H1 (cell line): ENCODE results near the gene TTLL5. TPM values are rescaled to one million over a fixed set of nuclear protein-coding genes. Genes with fewer than 3 reads are reported as not detected.

Experiments used
- CTCF ChIA-PET: fragments of 300-600 bp; sonication (Branson Sonifier 250); formaldehyde crosslinking; loops from one replicate; lab custom pipeline; 2021; ENCODE audit not compliant: partially characterized antibody; lab: Charles Lee
- POLR2A ChIA-PET: fragments of 300-600 bp; sonication (Branson Sonifier 250); formaldehyde crosslinking; loops from one replicate; lab custom pipeline; 2021; ENCODE audit warnings: inconsistent platforms; ENCODE audit not compliant: partially characterized antibody; lab: Charles Lee
- DNase-seq, 2 experiments: peaks; one replicate each; pipeline versions ENCODE4 v3.0.0 to v3.0.0-alpha.2; 2010 to 2022; ENCODE audit warnings: low spot score in 2 of 2, low read depth in 1 of 2, mixed read lengths in 1 of 2
- FAIRE-seq: peaks from 2 replicates; lab custom pipeline; 2011; peaks lifted over from hg19 to GRCh38; lab: Jason Lieb, UNC
- H2AFZ ChIP-seq: 2 replicates; pipeline ENCODE4 v1.8.1; 2012; ENCODE audit warnings: low read length, inconsistent platforms
- H2AK5ac ChIP-seq: 2 replicates; pipeline ENCODE4 v1.6.1; 2013; ENCODE audit warnings: low read depth, low read length
- H2BK120ac ChIP-seq: replicated peaks from 2 replicates; pipeline ENCODE3; 2013; ENCODE audit warnings: low read depth, low read length, inconsistent platforms
- H2BK12ac ChIP-seq: 2 replicates; pipeline ENCODE4 v1.6.1; 2013; ENCODE audit warnings: low read depth, low read length
- H2BK15ac ChIP-seq: 2 replicates; pipeline ENCODE4 v1.6.1; 2013; ENCODE audit warnings: low read length
- H2BK20ac ChIP-seq: 2 replicates; pipeline ENCODE4 v1.6.1; 2013; ENCODE audit warnings: low read length
- H2BK5ac ChIP-seq: 2 replicates; pipeline ENCODE4 v1.6.1; 2013; ENCODE audit warnings: low read depth, low read length
- H3K14ac ChIP-seq: 2 replicates; pipeline ENCODE4 v1.6.1; 2013; ENCODE audit warnings: inconsistent platforms; ENCODE audit not compliant: insufficient read length
- H3K18ac ChIP-seq: 2 replicates; pipeline ENCODE4 v1.6.1; 2013; ENCODE audit warnings: low read length; ENCODE audit errors: extremely low read depth
- H3K23ac ChIP-seq: 2 replicates; pipeline ENCODE4 v1.6.1; 2013; ENCODE audit warnings: inconsistent platforms; ENCODE audit not compliant: insufficient read length
- H3K23me2 ChIP-seq: 2 replicates; pipeline ENCODE4 v1.6.1; 2013; ENCODE audit warnings: low read depth, low read length
- H3K27ac ChIP-seq: 2 replicates; pipeline ENCODE4 v1.6.1; 2011; ENCODE audit warnings: low read depth, low read length, inconsistent platforms
- H3K27me3 ChIP-seq, 4 experiments: replicated peaks in 1 of 4; 1 replicate in 1 of 4; 2 replicates in 3 of 4; pipeline versions ENCODE4 v1.6.1 to v1.8.1; 2011 to 2013; ENCODE audit warnings: low read length in 3 of 4, mild to moderate bottlenecking in 3 of 4, inconsistent platforms in 2 of 4, mixed read lengths in 2 of 4, moderate library complexity in 1 of 4; ENCODE audit not compliant: control insufficient read depth in 3 of 4, insufficient read depth in 3 of 4; ENCODE audit errors: extremely low read depth in 1 of 4
- H3K36me3 ChIP-seq, 4 experiments: 2 replicates each; pipeline versions ENCODE4 v1.6.1 to v1.8.1; 2011 to 2013; ENCODE audit warnings: mild to moderate bottlenecking in 4 of 4, low read length in 3 of 4, moderate library complexity in 2 of 4, control low read depth in 1 of 4, inconsistent platforms in 1 of 4; ENCODE audit not compliant: insufficient read depth in 4 of 4, control insufficient read depth in 2 of 4
- H3K4ac ChIP-seq: replicated peaks from 2 replicates; pipeline ENCODE3; 2013; ENCODE audit warnings: low read length, low read depth, mixed read lengths, inconsistent platforms; ENCODE audit not compliant: insufficient read length
- H3K4me1 ChIP-seq, 4 experiments: replicated peaks in 1 of 4; 1 replicate in 1 of 4; 2 replicates in 3 of 4; pipeline versions ENCODE4 v1.6.1 to v1.8.1; 2011 to 2013; ENCODE audit warnings: low read length in 3 of 4, inconsistent platforms in 2 of 4, mixed read lengths in 1 of 4; ENCODE audit not compliant: insufficient read depth in 4 of 4, control insufficient read depth in 3 of 4
- H3K4me2 ChIP-seq, 2 experiments: 2 replicates each; pipeline versions ENCODE4 v1.6.1 to v1.8.1; 2011 to 2013; ENCODE audit warnings: low read depth in 2 of 2, low read length in 2 of 2, control low read depth in 1 of 2, inconsistent platforms in 1 of 2, mild to moderate bottlenecking in 1 of 2; ENCODE audit not compliant: insufficient read depth in 1 of 2
- H3K4me3 ChIP-seq, 4 experiments: fragments of 200-600, 300-600 bp in 1 of 4; sonication (generic), shearing (Covaris generic), sonication (Bioruptor Twin) in 1 of 4; 2 replicates each; pipeline versions ENCODE4 v1.5.1 to v1.8.1; 2011 to 2016; ENCODE audit warnings: low read length in 4 of 4, low read depth in 3 of 4, control low read depth in 2 of 4, inconsistent platforms in 2 of 4, mild to moderate bottlenecking in 2 of 4, mixed read lengths in 1 of 4, moderate library complexity in 1 of 4; ENCODE audit not compliant: insufficient read depth in 2 of 4; ENCODE audit errors: extremely low read depth in 1 of 4
- H3K56ac ChIP-seq: replicated peaks from 2 replicates; pipeline ENCODE3; 2013; ENCODE audit warnings: low read depth, mild to moderate bottlenecking, mixed read lengths, low read length, inconsistent platforms; ENCODE audit not compliant: insufficient read length
- H3K79me1 ChIP-seq: 2 replicates; pipeline ENCODE4 v1.6.1; 2013; ENCODE audit warnings: low read depth, low read length, control low read depth
- H3K79me2 ChIP-seq, 2 experiments: 2 replicates each; pipeline versions ENCODE4 v1.6.1 to v1.8.1; 2012 to 2013; ENCODE audit warnings: low read length in 2 of 2, mild to moderate bottlenecking in 2 of 2, inconsistent platforms in 1 of 2; ENCODE audit not compliant: insufficient read depth in 2 of 2, control insufficient read depth in 1 of 2
- H3K9ac ChIP-seq, 4 experiments: replicated peaks in 1 of 4; 1 replicate in 1 of 4; 2 replicates in 3 of 4; pipeline versions ENCODE4 v1.6.1 to v1.8.1; 2011 to 2013; ENCODE audit warnings: low read depth in 3 of 4, low read length in 3 of 4, control low read depth in 2 of 4, mild to moderate bottlenecking in 2 of 4, moderate library complexity in 2 of 4, inconsistent platforms in 1 of 4; ENCODE audit errors: extremely low read depth in 1 of 4
- H3K9me3 ChIP-seq, 2 experiments: 2 replicates each; pipeline versions ENCODE4 v1.6.1 to v1.8.1; 2012 to 2013; ENCODE audit warnings: mild to moderate bottlenecking in 2 of 2, moderate library complexity in 2 of 2, control low read depth in 1 of 2, inconsistent platforms in 1 of 2, low read depth in 1 of 2, low read length in 1 of 2, mixed read lengths in 1 of 2; ENCODE audit not compliant: insufficient read depth in 2 of 2
- H4K20me1 ChIP-seq, 2 experiments: replicated peaks in 1 of 2; 2 replicates each; pipeline versions ENCODE3 to v1.8.1; 2011 to 2013; ENCODE audit warnings: inconsistent platforms in 2 of 2, low read length in 2 of 2, mild to moderate bottlenecking in 1 of 2; ENCODE audit not compliant: insufficient read depth in 2 of 2, control insufficient read depth in 1 of 2
- H4K5ac ChIP-seq: 2 replicates; pipeline ENCODE4 v1.6.1; 2013; ENCODE audit warnings: low read length, low read depth, mixed read lengths, inconsistent platforms; ENCODE audit not compliant: insufficient read length
- H4K8ac ChIP-seq: 2 replicates; pipeline ENCODE4 v1.8.0; 2013; ENCODE audit warnings: mild to moderate bottlenecking, moderate library complexity, low read length, inconsistent platforms; ENCODE audit not compliant: insufficient read depth; ENCODE audit errors: extremely low read depth
- H4K91ac ChIP-seq: replicated peaks from 2 replicates; pipeline ENCODE3; 2013; ENCODE audit warnings: low read length, mixed read lengths, inconsistent platforms; ENCODE audit not compliant: insufficient read length
- FOSL1 ChIP-seq: IDR thresholded peaks from 2 replicates; pipeline ENCODE4 v1.6.1; 2011; ENCODE audit warnings: mild to moderate bottlenecking, low read depth, low read length, moderate library complexity; ENCODE audit not compliant: insufficient read depth
- KDM4A ChIP-seq: IDR thresholded peaks from one replicate; pipeline ENCODE4 v1.7.1; 2012; ENCODE audit warnings: low read depth, mild to moderate bottlenecking, moderate library complexity, low read length, inconsistent platforms; ENCODE audit not compliant: severe bottlenecking
- RAD21 ChIP-seq, 2 experiments: IDR thresholded peaks in 1 of 2; conservative IDR thresholded peaks in 1 of 2; 2 replicates each; pipeline ENCODE4 v1.6.1; 2011; ENCODE audit warnings: low read depth in 2 of 2, low read length in 2 of 2, improper control_type of control experiment in 1 of 2, inconsistent platforms in 1 of 2, mild to moderate bottlenecking in 1 of 2, moderate library complexity in 1 of 2
- RFX5 ChIP-seq: IDR thresholded peaks from 2 replicates; pipeline ENCODE4 v1.6.1; 2011; ENCODE audit warnings: low read depth, low read length, improper control_type of control experiment, borderline replicate concordance
- SP2 ChIP-seq: IDR thresholded peaks from 2 replicates; pipeline ENCODE4 v1.6.1; 2012; ENCODE audit warnings: mild to moderate bottlenecking, low read length, inconsistent platforms
- WGBS, 2 experiments: shearing (Covaris generic) in 1 of 2; methylation state at CpG; one replicate each; pipeline versions ENCODE4 v1.1.6 to v1.1.7; 2013 to 2015; ENCODE audit warnings: low lambda C conversion rate in 2 of 2, mixed read lengths in 2 of 2, inconsistent platforms in 1 of 2, low coverage in 1 of 2, missing lambda C conversion rate in 1 of 2; ENCODE audit not compliant: insufficient replicate concordance in 2 of 2, insufficient coverage in 1 of 2, insufficient read length in 1 of 2; ENCODE audit errors: extremely low coverage in 1 of 2, missing lambda C conversion rate in 1 of 2; 5-methylcytosine and 5-hydroxymethylcytosine counted together
- polyA plus RNA-seq, 7 experiments: library from polyadenylated mRNA; depleted of rRNA in 3 of 7; stranded (reverse) in 5 of 7; unstranded in 2 of 7; fragments of >200 nt in 5 of 7; fragments of 200-250 nt in 2 of 7; gene quantifications; 1 replicate in 5 of 7; 2 replicates in 1 of 7; 4 replicates in 1 of 7; pipeline versions ENCODE4 v1.2.1 to v1.2.3, GENCODE V29; 2011 to 2013; ENCODE audit warnings: missing spikeins in 2 of 7, mixed read lengths in 2 of 7
- total RNA-seq: library from RNA; stranded (reverse); fragmentation: NEBNext Ultra II Directional; extraction: Animal tissue kit (Norgen Biotek cat#: 25700); gene quantifications from 2 replicates; pipeline ENCODE4 v1.2.1, GENCODE V29; 2021
- TF ChIP-seq, protein P1 (sequence below): IDR thresholded peaks from 2 replicates; pipeline ENCODE4 v1.6.1; 2011; ENCODE audit warnings: low read length, improper control_type of control experiment

The TTLL5 gene
- total and polyA plus RNA-seq, 2 of the 8 experiments (the other 6 are each of a cell fraction or from before 2014, with no cell fraction given), result 16.1 to 45.9 TPM

DNA sequence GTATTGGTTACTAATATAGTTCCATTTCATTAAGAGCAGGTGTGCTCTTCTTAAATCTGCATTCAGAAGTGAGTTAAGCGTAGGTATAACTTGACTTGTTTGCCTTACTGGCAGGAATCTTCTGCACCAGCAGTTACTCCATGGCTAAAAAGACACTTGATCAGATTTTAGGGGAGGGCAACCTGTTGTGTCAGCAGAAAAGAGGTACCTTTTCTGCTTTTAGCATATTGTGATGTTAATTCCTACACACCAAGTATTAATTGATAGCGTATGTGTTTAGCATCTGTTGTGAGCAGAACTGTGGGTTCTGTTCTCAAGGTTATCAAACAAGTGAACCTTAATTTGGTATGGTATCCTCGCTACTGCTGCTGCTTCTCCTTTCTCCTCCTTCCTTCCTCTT lies 38.3 kb downstream of the TTLL5 start:
- Histone ChIP-seq H2AK5ac (no peak overlapping the region), H3K4me1 (no peaks in the 10 kb centered on the region), H2BK12ac (no peak overlapping the region), H4K5ac (no peak overlapping the region), H3K23ac (no peak overlapping the region), H2BK20ac (no peak overlapping the region), H3K4ac (no peak overlapping the region), H4K20me1 (peaks cover 0 to 2% of the 10 kb centered on the region in 2 experiments), H3K23me2 (no peaks in the 10 kb centered on the region), H3K14ac (no peak overlapping the region), H2BK120ac (no peak overlapping the region), H3K27ac (no peak overlapping the region), H2BK5ac (no peak overlapping the region), H3K79me2 (no peaks in the 10 kb centered on the region), H3K9ac (no peak overlapping the region), H3K79me1 (no peaks in the 10 kb centered on the region), H3K4me2 (no peak overlapping the region), H3K27me3 (no peaks in the 10 kb centered on the region), H3K36me3 (peaks cover 0 to 30% (median 13%) of the 10 kb centered on the region in 4 experiments; a peak in 5 of 8 replicates), H2AFZ (no peak overlapping the region), H3K4me3 (no peak overlapping the region), H3K9me3 (peaks cover 0 to 4% of the 10 kb centered on the region in 2 experiments; a peak in 1 of 4 replicates), H4K8ac (no peak overlapping the region), H2BK15ac (no peak overlapping the region), H4K91ac (no peak overlapping the region), H3K18ac (no peak overlapping the region), H3K56ac (no peak overlapping the region)
- TF ChIP-seq FOSL1 (no peak), RAD21 (IDR thresholded peaks at IDR 0.05 in 1 of 2, conservative IDR thresholded peaks at IDR 0.05 in 1 of 2; ENCODE audit: low read depth in 2 of 2, low read length in 2 of 2) (no peak), KDM4A (no peak), SP2 (no peak), RFX5 (no peak)
- TF ChIP-seq, protein P1, sequence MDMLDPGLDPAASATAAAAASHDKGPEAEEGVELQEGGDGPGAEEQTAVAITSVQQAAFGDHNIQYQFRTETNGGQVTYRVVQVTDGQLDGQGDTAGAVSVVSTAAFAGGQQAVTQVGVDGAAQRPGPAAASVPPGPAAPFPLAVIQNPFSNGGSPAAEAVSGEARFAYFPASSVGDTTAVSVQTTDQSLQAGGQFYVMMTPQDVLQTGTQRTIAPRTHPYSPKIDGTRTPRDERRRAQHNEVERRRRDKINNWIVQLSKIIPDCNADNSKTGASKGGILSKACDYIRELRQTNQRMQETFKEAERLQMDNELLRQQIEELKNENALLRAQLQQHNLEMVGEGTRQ, result no peak
- FAIRE-seq (no peak), DNase-seq (no peak)
- ChIA-PET POLR2A (no interaction called here), CTCF (interaction anchor here (1.3 kb wide), 1 partner anchor 12 kb away, joined by 7 read pairs; no protein-coding TSS in a partner anchor)
- 90% methylated on average over 3 of the region's 3 CpGs; no CpG with 5 or more reads in 1 of the 2 experiments for WGBS, 2 experiments
